Measurements from ENCODE around the gene PWWP2A.

Gene PWWP2A

DNA sequence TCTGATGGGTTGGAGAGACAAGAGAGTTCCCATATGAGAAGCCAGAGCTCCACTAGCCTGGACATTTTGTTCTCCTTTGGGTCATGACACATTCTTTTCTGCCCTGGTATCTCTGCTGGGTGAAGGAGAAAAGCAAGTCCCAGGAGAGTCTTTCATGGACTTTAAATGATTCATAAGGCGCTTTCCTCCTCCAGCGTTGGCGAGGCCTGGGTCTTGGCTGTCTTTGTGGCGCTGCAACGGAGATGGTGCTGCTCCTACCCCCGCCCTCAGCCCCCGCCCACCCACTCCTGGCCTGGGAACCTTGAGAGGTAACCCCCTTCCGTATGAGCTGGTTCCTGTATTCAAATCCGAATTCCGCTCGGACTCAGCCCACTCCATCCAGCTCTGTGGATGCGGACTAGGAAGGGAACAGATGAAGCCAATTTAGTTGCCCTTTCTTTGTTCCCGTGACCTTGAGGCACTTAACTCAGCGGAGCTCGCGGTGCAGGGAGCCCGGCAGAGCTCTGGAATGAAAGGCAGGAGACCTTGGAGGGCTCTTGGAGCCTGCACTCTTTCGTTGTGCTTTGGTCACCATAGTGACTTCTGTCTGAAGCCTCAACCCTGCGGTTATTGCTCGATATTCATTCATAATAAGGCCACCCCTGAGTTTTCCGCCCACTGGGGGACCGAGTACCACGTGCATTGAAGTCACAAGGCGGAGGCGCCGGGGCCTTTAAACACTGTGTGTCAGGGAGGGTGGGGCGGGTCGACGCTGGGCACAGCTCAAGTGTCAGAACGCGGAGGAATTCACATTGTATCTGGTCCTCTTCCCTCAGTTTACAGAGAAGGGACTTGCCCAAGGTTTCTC lies 14.0 kb upstream of the PWWP2A start:
- FAIRE-seq: no peak

DNA sequence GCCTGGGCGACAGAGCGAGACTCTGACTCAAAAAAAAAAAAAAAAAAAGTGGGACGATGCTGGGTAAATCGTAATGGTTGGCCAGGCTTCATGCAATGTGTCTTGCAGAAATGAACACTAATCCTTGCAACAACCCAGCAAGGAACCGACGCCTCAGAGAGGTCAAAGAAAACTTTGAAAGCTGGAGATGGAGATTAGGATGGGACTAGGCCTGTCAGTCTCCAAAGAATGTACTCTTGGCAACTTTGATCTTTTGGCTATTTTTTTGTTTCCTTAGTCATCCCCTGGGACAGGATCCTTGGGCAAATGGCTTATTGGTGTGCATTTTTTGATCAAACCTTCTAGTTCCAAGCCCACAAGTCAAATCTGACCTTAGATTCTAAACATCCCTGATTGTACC lies 10.6 kb upstream of the PWWP2A start:
- no peak for FAIRE-seq

DNA sequence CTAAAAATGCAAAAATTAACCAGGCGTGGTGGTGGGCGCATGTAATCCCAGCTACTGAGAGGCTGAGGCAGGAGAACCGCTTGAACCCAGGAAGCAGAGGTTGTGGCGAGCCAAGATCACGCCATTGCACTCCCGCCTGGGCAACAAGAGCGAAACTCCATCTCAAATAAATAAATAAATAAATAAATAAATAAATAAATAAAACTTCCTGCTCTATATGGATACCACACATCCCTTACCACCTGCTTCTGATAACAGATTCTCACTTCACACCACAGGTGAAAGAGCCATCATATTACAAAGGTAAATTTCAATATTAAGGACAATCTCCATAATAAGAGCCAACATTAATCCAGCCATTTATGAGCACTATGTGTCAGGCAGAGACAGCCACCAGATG lies 9.4 kb upstream of the PWWP2A start:
- FAIRE-seq: no peak

DNA sequence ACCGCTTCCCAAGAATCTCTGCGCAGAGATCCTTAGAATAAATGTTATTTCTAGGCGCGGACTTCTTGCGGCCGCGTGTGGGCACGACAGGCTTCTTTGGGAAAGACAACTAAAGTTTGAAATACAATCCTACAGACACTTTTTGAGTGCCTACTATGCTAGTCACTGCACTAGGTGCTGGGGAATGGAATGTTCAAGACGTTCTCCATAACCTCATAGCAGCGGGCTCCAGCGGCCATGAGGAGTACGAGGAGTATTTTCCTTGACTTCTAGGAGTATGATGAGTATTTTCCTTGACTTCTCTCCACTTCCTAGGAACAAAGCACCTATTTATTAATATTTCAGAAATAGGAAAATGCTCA lies 636 bp upstream of the PWWP2A start:
- FAIRE-seq: no peak

DNA sequence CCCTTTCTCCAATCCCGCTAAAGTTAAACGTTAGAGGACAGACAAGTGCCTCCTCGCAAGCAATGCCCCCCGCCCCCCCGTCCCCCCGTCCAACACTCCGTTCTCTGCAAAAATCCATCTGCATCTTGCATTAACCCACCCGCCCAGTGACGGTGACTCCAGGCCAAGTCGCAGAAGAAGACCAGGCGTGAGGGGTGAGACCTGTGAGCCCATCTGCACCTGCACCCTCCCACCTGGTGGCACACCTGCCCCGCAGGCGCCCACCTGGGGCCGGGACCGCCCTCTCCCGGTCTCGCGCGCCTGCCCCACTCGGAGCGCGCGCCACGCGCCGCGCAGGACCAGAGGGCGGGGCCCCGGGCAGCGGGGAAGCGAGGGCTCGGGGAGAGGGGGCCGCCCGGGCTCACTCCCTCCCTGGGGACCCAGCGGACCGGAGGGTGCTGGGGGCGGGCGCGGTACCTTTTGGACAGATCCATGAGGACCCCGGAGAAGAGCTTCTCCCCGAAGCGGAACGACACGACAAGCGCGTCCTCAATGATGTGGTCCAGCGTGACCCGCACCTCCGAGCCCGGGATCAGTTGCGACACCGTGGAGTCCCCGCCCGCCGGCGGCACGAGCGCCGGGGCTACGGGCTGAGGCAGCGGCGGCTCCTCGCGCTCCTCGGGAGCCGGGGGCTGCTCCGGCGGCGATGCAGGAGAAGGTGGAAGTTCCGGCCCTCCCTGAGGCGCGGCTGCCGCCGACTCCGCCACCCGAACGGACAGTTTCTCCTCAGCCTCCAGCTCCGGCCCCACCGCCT lies 705 bp downstream of the PWWP2A start:
- no peak for FAIRE-seq

DNA sequence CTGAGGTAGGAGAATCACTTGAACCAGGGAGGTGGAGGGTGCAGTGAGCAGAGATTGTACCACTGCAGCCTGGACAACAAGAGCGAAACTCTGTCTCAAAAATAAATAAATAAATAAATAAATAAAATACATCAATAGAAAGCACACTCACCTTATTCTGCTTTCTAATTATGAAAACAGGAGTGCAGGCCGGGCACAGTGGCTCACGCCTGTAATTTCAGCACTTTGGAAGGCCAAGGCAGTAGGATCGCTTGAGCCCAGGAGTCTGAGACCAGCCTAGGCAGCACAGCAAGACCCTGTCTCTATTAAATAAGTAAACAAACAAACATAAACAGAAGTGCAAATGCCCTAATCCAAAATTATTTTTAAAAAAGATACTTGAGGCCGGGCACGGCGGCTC lies 2.3 kb downstream of the PWWP2A start:
- FAIRE-seq: no peak

DNA sequence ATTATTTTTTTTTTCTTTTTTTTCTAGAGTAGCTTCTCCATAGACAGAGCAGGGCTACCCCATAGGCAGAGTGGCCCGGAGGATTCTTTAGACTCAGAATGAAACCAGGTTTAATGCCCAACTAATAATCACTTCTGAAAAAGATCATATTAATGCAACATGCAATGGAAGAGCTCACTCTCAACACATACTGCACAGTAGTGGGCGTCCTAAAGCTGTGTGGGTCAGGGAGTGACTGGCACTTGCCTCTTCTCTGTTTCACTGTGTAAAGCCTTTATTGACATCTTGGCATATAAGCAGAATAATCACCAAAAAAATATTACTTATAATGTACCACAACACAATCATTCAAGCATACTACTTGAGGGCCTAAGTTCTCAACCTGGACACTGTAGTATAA lies 11.1 kb downstream of the PWWP2A start:
- no peak for FAIRE-seq

DNA sequence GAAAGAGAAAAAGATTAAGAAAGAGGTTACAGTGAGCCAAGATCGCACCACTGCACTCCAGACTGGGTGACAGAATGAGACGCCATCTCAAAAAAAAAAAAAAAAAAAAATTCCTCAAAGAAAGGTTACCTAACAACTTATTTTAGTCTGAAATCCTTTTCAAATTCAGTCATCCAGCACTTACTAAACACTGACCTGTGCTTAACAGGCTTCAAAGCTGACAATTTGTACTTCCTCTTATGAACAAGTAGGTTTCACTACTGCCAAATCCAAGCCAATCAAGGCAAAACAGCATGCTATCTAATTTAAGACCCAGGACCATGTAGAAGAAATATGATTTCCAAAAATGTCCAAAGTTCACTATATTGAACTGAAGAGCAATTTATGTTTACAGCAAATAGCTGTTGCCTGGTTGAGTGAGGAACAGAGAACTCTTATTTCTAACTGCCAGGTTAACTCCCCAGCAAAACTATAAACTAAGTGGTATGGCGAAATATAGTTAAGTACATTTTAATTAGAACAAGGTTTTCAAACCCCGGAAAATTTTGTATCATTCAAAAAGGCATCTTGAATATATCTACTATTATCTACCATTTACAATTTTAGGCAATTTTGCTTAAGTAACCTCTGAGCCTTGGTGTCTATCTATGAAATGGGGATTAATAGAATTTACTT lies 13.4 kb downstream of the PWWP2A start:
- FAIRE-seq: no peak

DNA sequence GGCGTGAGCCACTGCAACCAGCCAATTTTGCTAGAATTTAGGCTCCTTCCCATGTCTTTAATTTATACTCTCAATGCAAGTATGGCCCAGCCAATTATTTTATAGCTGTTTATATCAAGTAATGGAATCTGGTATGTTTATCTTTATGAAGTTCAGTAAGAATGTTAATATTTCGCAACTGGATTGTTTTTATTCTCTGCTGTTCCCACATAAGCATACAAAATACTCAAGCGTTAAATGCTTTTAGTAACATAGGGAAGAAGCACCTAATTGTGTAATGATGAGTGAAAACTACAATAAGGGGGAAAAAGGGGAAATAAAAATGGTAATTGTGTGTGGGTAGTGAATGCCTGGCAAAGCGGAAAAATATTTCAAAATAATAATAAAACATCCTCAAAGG lies 21.3 kb downstream of the PWWP2A start:
- FAIRE-seq: no peak

DNA sequence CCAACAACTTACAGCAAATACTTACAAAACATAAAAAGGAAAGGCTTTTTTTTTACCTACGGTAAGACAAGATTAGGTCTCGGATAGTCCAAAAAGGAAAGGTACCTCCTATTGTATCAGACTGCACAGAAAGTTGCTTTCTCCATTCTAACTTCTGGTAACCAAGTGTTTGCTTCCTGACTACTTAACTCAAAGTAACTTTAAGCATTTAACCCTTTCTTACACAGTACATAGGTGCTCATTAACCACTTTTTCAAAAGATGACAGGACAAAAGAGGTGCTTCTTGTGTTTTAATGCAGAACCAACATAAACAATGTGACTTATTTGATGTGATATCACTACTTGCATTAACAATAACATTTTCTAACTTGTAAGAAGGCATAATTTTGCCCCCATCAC lies 23.1 kb downstream of the PWWP2A start:
- FAIRE-seq: no peak

DNA sequence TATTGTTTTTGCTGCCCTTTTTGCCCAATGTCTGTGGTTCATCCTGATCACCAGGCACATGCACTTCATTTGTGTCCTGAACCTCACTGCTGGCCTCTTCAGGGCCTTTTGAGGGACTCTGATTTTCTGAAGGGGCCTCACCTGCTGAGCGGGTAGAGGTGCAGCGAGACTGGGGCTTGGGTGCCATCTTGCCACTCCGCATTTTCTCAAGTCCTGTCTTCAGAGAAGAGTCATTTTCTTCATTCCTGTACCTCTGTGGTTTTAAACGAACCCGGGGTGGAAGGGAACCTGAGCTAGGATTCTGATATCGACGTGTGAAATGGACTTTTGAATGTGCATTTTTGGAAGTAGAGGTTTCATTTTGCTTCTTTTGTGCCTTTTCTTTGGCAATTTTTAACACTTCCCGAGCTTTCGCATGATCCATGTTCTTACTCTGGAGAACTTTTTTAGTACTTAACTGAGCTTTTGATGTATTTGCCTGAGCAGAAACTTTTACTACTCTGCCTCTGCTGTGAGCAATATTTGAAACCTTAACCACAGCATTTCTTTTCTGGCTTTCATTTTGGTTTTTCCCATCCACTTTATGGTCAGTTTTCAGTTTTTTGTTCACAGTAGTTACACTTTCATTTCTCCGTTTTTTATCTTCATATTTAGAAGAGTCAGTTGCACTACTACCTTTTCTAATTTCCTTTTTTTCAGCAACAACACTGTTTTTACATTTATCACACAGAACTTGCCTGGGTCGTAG lies 26.1 kb downstream of the PWWP2A start:
- no peak for FAIRE-seq

DNA sequence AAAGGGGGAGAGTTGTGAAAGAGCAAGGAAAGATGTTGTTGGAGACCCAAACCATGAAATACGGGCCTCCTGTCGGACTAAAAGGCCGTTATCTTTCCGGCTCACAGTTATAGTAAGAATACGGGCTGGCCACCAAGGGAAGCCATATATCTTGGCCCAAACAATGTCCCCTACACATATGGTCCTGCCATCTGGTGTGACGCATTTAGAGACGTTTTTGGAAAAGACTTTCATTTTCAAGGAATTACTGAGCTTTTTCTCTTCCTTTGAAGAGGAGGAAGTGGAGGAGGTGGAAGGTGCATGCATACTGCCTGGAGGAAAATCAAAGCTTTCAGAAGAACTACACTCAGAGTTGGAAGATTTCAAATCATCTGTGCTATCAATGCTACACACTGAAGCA lies 26.7 kb downstream of the PWWP2A start:
- no peak for FAIRE-seq

DNA sequence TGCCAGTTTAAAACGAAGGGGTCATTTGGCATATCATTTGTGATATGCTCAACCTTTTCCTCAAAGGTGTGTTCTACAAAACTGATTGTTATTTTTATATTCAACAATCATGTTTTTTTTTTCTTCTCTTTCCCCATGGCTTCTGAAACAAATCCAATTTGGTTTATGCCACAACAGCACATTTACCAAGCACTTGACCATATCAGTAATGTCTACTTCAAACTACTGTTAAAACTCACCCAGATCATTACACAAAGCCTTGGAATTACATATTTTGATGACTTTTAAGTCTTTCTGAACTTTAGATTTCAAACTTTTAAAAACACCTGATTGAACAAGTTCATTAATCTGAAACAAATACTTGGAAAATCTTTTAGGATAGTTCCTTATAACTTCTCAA lies 29.2 kb downstream of the PWWP2A start:
- no peak for FAIRE-seq

DNA sequence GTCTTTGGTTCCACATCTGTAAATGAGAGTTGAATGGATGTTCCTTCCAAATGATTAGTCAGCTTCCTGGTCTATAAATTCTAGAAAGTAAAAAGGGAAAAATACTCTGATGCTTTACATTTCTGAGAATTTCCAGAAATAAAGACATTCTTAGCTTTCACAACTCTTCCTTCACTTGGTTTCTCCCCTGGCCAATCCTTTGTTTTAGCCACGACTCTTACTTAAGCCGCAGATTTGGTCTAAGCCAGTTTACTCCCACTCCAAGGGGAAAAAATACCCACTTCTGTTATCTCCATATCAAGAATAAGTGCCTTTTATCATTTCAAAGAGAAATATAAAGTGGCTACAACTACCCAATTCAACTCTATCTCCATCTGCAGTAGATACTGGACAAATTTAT lies 29.7 kb downstream of the PWWP2A start:
- FAIRE-seq: no peak

DNA sequence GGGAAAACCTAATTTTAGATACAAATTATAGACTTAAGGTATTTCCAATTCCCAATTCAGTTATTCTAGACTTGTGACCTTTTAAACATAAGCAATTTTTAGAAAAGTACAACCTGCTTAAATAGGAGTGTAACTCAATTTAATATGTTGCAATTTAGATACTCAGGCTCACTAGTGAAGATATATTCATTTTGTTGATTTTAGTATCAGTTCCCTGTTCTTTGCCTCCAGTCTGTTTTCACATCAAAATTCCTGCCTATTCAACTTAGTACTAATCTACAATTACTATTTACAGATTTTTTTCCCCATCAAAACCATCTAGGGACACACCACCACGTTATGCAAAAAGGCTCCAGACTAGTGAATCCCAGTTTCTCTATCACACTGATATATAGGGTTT lies 30.4 kb downstream of the PWWP2A start:
- FAIRE-seq: no peak

DNA sequence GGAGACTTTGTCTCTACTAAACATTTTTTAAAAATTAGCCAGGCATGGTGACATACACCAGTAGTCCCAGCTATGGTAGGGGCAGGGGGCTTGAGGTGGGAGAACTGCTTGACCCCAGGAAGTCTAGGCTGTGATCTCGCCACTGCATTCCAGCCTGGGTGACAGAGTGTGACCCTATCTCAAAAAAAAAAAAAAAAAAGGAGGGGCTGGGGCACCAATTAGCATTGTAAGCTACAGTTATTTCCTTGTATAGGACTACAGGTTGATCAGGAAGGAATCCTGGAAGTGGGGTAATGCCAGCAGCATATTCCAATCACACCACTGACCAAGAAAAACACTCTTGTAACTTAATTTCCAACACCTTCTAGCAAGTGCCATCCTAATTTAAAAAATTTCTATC lies 32.1 kb downstream of the PWWP2A start:
- FAIRE-seq: no peak

DNA sequence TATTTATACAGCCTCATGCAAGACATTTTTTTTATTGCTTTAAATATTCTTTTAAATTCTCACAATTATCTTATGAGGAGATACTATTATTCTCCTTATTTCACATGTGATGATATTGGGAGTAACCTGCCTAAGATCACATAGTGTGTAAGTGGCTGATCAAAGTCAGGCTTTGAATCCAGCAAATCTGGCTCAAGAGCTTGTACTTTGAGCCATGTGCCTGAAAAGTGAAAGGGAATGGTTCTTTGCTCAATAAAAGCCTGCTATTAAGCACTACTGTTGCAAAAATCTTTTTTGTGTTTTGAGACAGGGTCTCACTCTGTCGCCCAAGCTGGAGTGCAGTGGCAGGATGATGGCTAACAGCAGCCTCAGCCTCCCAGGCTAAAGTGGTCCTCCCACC lies 35.1 kb downstream of the PWWP2A start:
- FAIRE-seq: no peak

DNA sequence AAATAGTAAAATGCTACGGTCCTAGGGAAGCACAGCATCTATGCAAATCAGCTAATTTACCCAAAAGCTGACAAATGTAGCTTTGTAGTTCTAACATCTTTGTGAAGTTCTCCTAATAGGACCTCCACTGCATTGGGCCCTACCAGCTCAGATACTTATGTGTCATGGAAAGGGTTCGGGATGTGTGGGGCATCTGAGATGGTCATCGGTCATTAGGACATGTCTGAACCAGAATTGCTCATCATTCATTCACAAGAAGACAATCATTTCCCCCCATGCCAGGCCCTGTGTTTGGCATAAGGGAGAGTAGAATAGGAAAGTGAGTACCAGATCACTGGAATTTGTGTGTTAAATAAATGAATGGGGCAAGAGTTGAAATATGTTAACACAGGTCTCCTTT lies 35.7 kb downstream of the PWWP2A start:
- FAIRE-seq: no peak

DNA sequence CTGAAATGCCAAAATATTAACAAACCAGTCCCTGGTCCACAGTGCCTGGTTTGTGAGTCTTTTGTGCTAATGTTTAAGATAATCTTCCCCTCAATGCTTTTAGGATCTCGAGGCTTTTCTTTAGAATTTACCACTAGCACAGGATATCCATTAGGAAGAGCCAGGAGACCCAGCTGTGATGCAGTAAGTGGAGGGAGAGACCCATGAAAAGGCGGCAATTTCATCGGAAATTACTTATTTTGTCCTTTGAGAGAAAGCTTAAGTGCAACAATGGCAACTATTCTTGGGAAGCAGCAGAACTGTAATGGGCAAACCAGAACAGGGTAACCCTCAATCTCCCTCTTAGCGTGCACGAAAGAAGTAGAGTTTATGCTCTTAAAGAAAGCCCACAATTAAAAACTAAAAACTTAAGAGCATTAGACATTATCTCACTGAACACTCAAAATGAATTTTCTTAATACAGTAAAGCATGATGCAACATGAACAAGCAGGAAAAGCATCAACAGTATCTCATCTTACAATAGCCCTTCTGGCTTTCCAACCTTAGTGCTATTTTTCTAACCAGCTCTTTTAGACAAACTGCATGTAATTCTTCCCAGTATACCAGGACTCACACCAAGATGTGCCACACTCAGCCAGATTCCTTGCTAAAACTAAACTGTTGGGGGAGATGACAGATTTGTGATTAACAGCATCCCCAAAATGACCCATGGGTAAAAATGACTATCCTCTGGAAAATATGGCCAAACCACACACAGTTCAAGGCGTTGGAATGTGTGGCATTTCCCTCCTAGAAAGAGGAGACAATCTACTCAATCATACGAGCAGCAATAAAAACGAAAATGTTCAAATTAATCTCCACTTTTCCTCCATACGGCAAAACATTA lies 36.4 kb downstream of the PWWP2A start:
- no peak for FAIRE-seq

DNA sequence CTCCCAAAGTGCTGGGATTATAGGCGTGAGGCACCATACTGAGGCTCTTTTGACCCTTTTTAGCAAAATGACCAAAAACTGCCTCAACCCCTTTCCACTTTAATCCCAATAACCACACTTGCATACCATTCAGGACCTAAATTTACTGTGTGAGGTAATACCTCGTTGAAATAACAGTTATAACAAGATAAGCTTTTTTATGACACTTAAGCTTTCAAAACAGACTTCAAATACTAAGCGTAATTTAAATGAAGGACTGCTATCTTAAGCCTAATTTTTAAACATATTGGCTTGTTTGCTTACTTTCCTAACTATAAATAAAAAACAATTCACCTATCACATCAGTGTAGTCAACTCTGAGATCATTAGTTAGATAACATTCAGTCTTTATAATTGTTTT lies 37.8 kb downstream of the PWWP2A start:
- no peak for FAIRE-seq

DNA sequence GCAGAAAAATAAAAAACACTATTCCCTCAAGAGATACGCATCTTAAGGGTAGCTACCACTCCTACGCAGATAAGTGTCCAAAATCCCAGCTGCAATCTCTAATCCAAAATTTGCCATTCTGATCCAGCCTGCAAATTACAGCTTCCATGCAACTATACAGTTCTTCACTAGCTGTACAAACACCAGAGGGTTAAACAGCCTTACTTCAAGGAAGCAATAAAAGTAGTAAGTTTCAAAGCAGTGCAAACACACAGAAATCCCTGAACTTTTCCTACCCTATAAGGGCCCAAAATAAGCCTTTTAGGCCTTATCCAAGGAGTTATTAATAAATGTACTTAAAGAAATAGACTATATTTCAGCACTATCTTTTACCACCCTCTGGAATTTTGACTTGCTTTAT lies 39.5 kb downstream of the PWWP2A start:
- no peak for FAIRE-seq

DNA sequence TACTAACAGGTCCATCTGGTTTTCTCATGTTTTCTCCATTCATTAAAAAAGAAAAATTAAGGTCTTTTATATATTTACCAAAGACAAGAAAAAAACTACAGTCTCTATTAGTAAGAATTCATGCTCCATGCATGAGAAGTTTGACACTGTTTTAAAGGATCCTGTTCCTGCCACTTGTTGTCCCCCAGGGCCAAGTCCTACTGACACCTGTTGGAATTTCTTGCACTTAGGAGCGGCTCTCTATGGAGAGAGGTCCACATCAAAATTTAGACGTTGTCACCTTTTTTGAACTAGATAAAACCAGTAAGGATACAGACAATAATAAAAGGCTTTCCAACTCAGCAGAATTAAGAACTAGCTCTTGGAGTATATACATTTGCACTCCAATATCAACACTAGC lies 42.3 kb downstream of the PWWP2A start:
- no peak for FAIRE-seq

All from TTC549 (cell line).